ENCODE results near the gene ZDHHC20. TPM values are rescaled to one million over a fixed set of nuclear protein-coding genes. Genes with fewer than 3 reads are reported as not detected.

The ZDHHC20 gene
- total RNA-seq, 1 donor from 2014 or later = 77.7 TPM

GRCh38 chr13:21347753-21348318, 111.3 kb downstream of the ZDHHC20 start:
- no peaks in the 10 kb centered on the region for H3K36me3 ChIP-seq
- no peak overlapping the region for H3K27ac ChIP-seq
- ATAC-seq (no peak), DNase-seq (no peak)
- H3K4me1 ChIP-seq = no peaks in the 10 kb centered on the region
- TF ChIP-seq, protein P1, sequence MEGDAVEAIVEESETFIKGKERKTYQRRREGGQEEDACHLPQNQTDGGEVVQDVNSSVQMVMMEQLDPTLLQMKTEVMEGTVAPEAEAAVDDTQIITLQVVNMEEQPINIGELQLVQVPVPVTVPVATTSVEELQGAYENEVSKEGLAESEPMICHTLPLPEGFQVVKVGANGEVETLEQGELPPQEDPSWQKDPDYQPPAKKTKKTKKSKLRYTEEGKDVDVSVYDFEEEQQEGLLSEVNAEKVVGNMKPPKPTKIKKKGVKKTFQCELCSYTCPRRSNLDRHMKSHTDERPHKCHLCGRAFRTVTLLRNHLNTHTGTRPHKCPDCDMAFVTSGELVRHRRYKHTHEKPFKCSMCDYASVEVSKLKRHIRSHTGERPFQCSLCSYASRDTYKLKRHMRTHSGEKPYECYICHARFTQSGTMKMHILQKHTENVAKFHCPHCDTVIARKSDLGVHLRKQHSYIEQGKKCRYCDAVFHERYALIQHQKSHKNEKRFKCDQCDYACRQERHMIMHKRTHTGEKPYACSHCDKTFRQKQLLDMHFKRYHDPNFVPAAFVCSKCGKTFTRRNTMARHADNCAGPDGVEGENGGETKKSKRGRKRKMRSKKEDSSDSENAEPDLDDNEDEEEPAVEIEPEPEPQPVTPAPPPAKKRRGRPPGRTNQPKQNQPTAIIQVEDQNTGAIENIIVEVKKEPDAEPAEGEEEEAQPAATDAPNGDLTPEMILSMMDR (IDR thresholded peaks at IDR 0.05) = no peak
- H3K4me3 ChIP-seq = no peak overlapping the region
- H3K9me3 ChIP-seq = no peaks in the 10 kb centered on the region
- H3K27me3 ChIP-seq = no peaks in the 10 kb centered on the region
- intact Hi-C loops (cut with DNase I) = no loop called here

- ATAC-seq (peak; percentile 17), DNase-seq (no peak)
- TF ChIP-seq, protein P1 (IDR thresholded peaks at IDR 0.05) = no peak
- Histone ChIP-seq H3K4me1 (no peaks in the 10 kb centered on the region), H3K4me3 (no peak overlapping the region), H3K36me3 (no peaks in the 10 kb centered on the region), H3K9me3 (no peaks in the 10 kb centered on the region), H3K27ac (peak overlapping the region; percentile 2), H3K27me3 (no peaks in the 10 kb centered on the region)
- intact Hi-C loops (cut with DNase I) = no loop called here
Observed at GRCh38 chr13:21344662-21345176, 114.4 kb downstream of the ZDHHC20 start.

- TF ChIP-seq, protein P1 (IDR thresholded peaks at IDR 0.05) = no peak
- Histone ChIP-seq H3K27me3 (no peaks in the 10 kb centered on the region), H3K4me3 (no peak overlapping the region), H3K9me3 (no peaks in the 10 kb centered on the region), H3K27ac (no peak overlapping the region), H3K36me3 (no peaks in the 10 kb centered on the region), H3K4me1 (no peaks in the 10 kb centered on the region)
- DNase-seq (no peak), ATAC-seq (no peak)
- intact Hi-C loops (cut with DNase I) = no loop called here
Observed at GRCh38 chr13:21343659-21344058, 115.4 kb downstream of the ZDHHC20 start.

- TF ChIP-seq, protein P1 (IDR thresholded peaks at IDR 0.05) = no peak
- no peak for DNase-seq
Observed at GRCh38 chr13:21342699-21343442, 116.2 kb downstream of the ZDHHC20 start.

DNA sequence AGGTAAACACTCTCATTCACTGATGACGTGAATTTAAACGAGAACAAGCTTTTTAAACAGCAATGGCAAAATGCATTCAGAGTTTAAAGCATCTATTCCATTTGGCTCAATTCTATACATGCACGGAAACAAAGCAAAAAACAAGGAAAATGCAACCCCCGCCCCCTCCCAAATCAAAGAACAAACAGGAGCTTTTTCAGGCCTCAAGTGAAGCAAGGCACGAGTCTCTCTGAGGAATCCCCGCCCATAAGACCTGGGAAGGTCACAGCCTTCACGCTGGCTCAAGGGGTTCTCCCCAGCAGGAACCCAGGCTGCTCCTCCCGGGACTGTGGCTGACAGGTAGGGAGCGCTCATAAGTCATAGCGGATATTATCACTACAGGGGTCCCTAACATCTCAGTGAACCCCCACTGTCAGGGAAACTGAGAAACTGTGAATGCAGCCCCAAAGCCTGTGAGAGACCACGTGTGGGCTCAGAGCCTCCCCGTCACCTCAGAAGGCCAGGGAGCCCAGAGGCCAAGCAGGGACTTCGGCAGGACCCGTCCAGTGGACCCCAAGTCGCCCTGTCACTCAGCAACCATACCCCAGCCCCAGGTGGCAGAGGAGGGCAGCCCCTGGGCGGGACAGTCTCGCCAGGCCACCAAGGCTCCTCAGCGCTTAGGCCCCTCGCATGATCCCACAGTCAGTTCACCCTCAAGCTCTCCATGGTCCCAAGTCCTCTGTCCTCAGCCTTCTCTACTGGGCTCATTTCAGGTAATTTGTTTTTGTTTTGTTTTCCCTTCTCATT, 117.3 kb downstream of the ZDHHC20 start:
- ATAC-seq (no peak), DNase-seq (no peak)

More at GRCh38 chr13:21342699-21343442, 116.2 kb downstream of the ZDHHC20 start:
- Histone ChIP-seq H3K27ac (no peak overlapping the region), H3K4me1 (no peaks in the 10 kb centered on the region), H3K9me3 (no peaks in the 10 kb centered on the region), H3K27me3 (no peaks in the 10 kb centered on the region), H3K36me3 (no peaks in the 10 kb centered on the region), H3K4me3 (no peak overlapping the region)
- intact Hi-C loops (cut with DNase I) = no loop called here
- no peak for ATAC-seq

More for the DNA sequence above, 117.3 kb downstream of the ZDHHC20 start:
- Histone ChIP-seq H3K4me1 (no peaks in the 10 kb centered on the region), H3K9me3 (no peaks in the 10 kb centered on the region), H3K4me3 (no peak overlapping the region), H3K27me3 (no peaks in the 10 kb centered on the region), H3K27ac (no peak overlapping the region), H3K36me3 (no peaks in the 10 kb centered on the region)
- intact Hi-C loops (cut with DNase I) = no loop called here
- TF ChIP-seq, protein P1 (IDR thresholded peaks at IDR 0.05) = no peak

Data from upper lobe of right lung (tissue), 1 donor.